WTC11 (cell line): ENCODE measurements around the gene RARA. TPM values are rescaled to one million over a fixed set of nuclear protein-coding genes. Genes with fewer than 3 reads are reported as not detected.

ENCODE experiments used
- ATAC-seq: fragments of 200-7000 bp; cut with Tn5 transposase; 2 replicates; pipeline ENCODE4 v1.10.0; 2021; ENCODE audit warnings: mild to moderate bottlenecking, moderate library complexity
- CTCF ChIA-PET: fragments of 300-600 bp; sonication (Branson Sonifier 250); formaldehyde crosslinking; loops from one replicate; lab custom pipeline; 2021; ENCODE audit warnings: antibody characterized with exemption; lab: Charles Lee
- POLR2A ChIA-PET: fragments of 350-600 bp; sonication (Branson Sonifier 250); formaldehyde crosslinking; loops from one replicate; lab custom pipeline; 2021; ENCODE audit warnings: antibody characterized with exemption; lab: Charles Lee
- DNase-seq: peaks from one replicate; pipeline ENCODE4 v3.0.0; 2021; ENCODE audit warnings: low spot score
- H3K27ac Mint-ChIP-seq: 2 replicates; pipeline ENCODE4 v1.8.0; 2021; ENCODE audit warnings: mixed read lengths
- H3K27me3 Mint-ChIP-seq: 2 replicates; pipeline ENCODE4 v1.8.0; 2021; ENCODE audit warnings: low read depth, mild to moderate bottlenecking, moderate library complexity, mixed read lengths
- H3K36me3 Mint-ChIP-seq: 2 replicates; pipeline ENCODE4 v1.8.0; 2021; ENCODE audit warnings: mixed read lengths
- H3K4me1 Mint-ChIP-seq: 2 replicates; pipeline ENCODE4 v1.8.0; 2022; ENCODE audit warnings: mixed read lengths
- H3K4me3 Mint-ChIP-seq: 2 replicates; pipeline ENCODE4 v1.8.0; 2021; ENCODE audit warnings: mild to moderate bottlenecking, moderate library complexity, mixed read lengths
- H3K9me3 Mint-ChIP-seq: 2 replicates; pipeline ENCODE4 v1.8.0; 2021; ENCODE audit warnings: mixed read lengths
- FOXJ3 ChIP-seq: sonication (generic); formaldehyde crosslinking; IDR thresholded peaks from 2 replicates; pipeline ENCODE4 v1.9.0; 2021; ENCODE audit warnings: missing genetic modification reagents, mild to moderate bottlenecking, borderline replicate concordance
- JAZF1 ChIP-seq: fragments of 250-450 bp; sonication (Bioruptor Pico); IDR thresholded peaks from 2 replicates; pipeline ENCODE4 v1.9.0; 2021; ENCODE audit warnings: moderate library complexity, mild to moderate bottlenecking, inconsistent platforms
- KAT7 ChIP-seq: sonication (generic); formaldehyde crosslinking; IDR thresholded peaks from 2 replicates; pipeline ENCODE4 v1.8.1; 2023; ENCODE audit warnings: missing genetic modification reagents, mild to moderate bottlenecking, borderline replicate concordance
- NFATC4 ChIP-seq: fragments of 250-450 bp; sonication (Bioruptor Pico); IDR thresholded peaks from 2 replicates; pipeline ENCODE4 v1.9.0; 2021; ENCODE audit warnings: mild to moderate bottlenecking
- NR1H2 ChIP-seq: sonication (generic); formaldehyde crosslinking; IDR thresholded peaks from 2 replicates; pipeline ENCODE4 v1.9.0; 2021; ENCODE audit warnings: mild to moderate bottlenecking, moderate library complexity, missing genetic modification reagents
- NR2C2 ChIP-seq: sonication (generic); formaldehyde crosslinking; IDR thresholded peaks from 2 replicates; pipeline ENCODE4 v1.8.0; 2022; ENCODE audit warnings: mild to moderate bottlenecking, missing genetic modification reagents
- NR3C1 ChIP-seq: sonication (generic); formaldehyde crosslinking; conservative IDR thresholded peaks from 2 replicates; pipeline ENCODE4 v1.8.1; 2023; ENCODE audit warnings: low read depth, mild to moderate bottlenecking, missing genetic modification reagents
- RELA ChIP-seq: sonication (generic); formaldehyde crosslinking; IDR thresholded peaks from 2 replicates; pipeline ENCODE4 v1.8.1; 2022; ENCODE audit warnings: missing genetic modification reagents, mild to moderate bottlenecking, borderline replicate concordance
- SMAD4 ChIP-seq: sonication (generic); formaldehyde crosslinking; IDR thresholded peaks from 2 replicates; pipeline ENCODE4 v1.8.0; 2022; ENCODE audit warnings: mild to moderate bottlenecking, missing genetic modification reagents
- ZNF317 ChIP-seq: sonication (generic); formaldehyde crosslinking; IDR thresholded peaks from 2 replicates; pipeline ENCODE4 v1.8.1; 2023; ENCODE audit warnings: low read depth, mild to moderate bottlenecking, moderate library complexity, missing genetic modification reagents, borderline replicate concordance
- total RNA-seq: library from RNA; stranded (reverse); gene quantifications from 3 replicates; pipeline ENCODE4 v1.2.3, GENCODE V29; 2021
- TF ChIP-seq, protein P1 (sequence below): fragments of 250-450 bp; sonication (Bioruptor Pico); IDR thresholded peaks from 2 replicates; pipeline ENCODE4 v1.9.0; 2021; ENCODE audit warnings: mild to moderate bottlenecking, borderline replicate concordance
- TF ChIP-seq, protein P2 (sequence below): sonication (generic); formaldehyde crosslinking; IDR thresholded peaks from 2 replicates; pipeline ENCODE4 v1.8.1; 2023; ENCODE audit warnings: mild to moderate bottlenecking, missing genetic modification reagents
- TF ChIP-seq, protein P3 (sequence below): sonication (generic); formaldehyde crosslinking; IDR thresholded peaks from 2 replicates; pipeline ENCODE4 v1.8.0; 2023; ENCODE audit warnings: mild to moderate bottlenecking, missing genetic modification reagents
- TF ChIP-seq, protein P4 (sequence below): sonication (generic); formaldehyde crosslinking; IDR thresholded peaks from 2 replicates; pipeline ENCODE4 v1.8.0; 2023; ENCODE audit warnings: missing genetic modification reagents, mild to moderate bottlenecking, borderline replicate concordance
- TF ChIP-seq, protein P5 (sequence below): sonication (generic); formaldehyde crosslinking; IDR thresholded peaks from 2 replicates; pipeline ENCODE4 v1.8.1; 2022; ENCODE audit warnings: missing genetic modification reagents, borderline replicate concordance
- TF ChIP-seq, protein P6 (sequence below): sonication (generic); formaldehyde crosslinking; IDR thresholded peaks from 2 replicates; pipeline ENCODE4 v1.8.0; 2022; ENCODE audit warnings: mild to moderate bottlenecking, missing genetic modification reagents

Gene RARA
- total RNA-seq, 1 experiment from 2014 or later = 20.7 TPM

DNA sequence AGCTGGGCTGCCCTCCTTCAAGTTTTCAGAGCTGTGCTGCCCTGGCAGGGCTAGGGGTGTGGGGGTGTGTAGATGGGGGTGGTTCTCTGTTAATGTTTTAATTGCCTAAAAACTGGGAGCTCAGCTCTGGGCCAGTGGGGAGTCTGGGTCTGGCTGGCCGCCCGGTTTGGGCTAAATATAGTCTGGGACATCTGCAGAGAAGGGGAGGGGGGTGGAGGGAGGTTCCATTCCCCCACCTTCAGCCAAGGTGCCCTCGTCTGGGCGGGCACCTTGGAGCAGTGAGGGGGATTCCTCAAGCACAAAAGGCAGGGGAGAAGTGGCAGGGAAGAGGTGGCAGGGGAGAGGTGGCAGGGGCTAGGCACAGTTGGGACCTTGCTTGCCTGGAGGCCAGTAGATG, 13.0 kb downstream of the RARA start:
- Mint-ChIP-seq H3K9me3 (no peaks in the 10 kb centered on the region), H3K27me3 (peaks cover 12% of the 10 kb centered on the region), H3K4me3 (no peak overlapping the region), H3K4me1 (peaks cover 59% of the 10 kb centered on the region), H3K36me3 (no peaks in the 10 kb centered on the region), H3K27ac (no peak overlapping the region)
- ATAC-seq (no peak), DNase-seq (no peak)
- POLR2A ChIA-PET = no interaction called here
- TF ChIP-seq, protein P1, sequence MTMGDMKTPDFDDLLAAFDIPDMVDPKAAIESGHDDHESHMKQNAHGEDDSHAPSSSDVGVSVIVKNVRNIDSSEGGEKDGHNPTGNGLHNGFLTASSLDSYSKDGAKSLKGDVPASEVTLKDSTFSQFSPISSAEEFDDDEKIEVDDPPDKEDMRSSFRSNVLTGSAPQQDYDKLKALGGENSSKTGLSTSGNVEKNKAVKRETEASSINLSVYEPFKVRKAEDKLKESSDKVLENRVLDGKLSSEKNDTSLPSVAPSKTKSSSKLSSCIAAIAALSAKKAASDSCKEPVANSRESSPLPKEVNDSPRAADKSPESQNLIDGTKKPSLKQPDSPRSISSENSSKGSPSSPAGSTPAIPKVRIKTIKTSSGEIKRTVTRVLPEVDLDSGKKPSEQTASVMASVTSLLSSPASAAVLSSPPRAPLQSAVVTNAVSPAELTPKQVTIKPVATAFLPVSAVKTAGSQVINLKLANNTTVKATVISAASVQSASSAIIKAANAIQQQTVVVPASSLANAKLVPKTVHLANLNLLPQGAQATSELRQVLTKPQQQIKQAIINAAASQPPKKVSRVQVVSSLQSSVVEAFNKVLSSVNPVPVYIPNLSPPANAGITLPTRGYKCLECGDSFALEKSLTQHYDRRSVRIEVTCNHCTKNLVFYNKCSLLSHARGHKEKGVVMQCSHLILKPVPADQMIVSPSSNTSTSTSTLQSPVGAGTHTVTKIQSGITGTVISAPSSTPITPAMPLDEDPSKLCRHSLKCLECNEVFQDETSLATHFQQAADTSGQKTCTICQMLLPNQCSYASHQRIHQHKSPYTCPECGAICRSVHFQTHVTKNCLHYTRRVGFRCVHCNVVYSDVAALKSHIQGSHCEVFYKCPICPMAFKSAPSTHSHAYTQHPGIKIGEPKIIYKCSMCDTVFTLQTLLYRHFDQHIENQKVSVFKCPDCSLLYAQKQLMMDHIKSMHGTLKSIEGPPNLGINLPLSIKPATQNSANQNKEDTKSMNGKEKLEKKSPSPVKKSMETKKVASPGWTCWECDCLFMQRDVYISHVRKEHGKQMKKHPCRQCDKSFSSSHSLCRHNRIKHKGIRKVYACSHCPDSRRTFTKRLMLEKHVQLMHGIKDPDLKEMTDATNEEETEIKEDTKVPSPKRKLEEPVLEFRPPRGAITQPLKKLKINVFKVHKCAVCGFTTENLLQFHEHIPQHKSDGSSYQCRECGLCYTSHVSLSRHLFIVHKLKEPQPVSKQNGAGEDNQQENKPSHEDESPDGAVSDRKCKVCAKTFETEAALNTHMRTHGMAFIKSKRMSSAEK = no peak
- TF ChIP-seq KAT7 (CRISPR knock-in tag) (no peak), NR2C2 (CRISPR knock-in tag) (no peak), NR1H2 (CRISPR knock-in tag) (no peak), ZNF317 (CRISPR knock-in tag) (no peak), NFATC4 (CRISPR knock-in tag) (no peak), FOXJ3 (no peak), RELA (CRISPR knock-in tag) (no peak), JAZF1 (CRISPR knock-in tag) (no peak), SMAD4 (CRISPR knock-in tag) (no peak), NR3C1 (CRISPR knock-in tag) (no peak)
- TF ChIP-seq, protein P2, sequence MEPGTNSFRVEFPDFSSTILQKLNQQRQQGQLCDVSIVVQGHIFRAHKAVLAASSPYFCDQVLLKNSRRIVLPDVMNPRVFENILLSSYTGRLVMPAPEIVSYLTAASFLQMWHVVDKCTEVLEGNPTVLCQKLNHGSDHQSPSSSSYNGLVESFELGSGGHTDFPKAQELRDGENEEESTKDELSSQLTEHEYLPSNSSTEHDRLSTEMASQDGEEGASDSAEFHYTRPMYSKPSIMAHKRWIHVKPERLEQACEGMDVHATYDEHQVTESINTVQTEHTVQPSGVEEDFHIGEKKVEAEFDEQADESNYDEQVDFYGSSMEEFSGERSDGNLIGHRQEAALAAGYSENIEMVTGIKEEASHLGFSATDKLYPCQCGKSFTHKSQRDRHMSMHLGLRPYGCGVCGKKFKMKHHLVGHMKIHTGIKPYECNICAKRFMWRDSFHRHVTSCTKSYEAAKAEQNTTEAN (CRISPR knock-in tag) = no peak
- TF ChIP-seq, protein P3, sequence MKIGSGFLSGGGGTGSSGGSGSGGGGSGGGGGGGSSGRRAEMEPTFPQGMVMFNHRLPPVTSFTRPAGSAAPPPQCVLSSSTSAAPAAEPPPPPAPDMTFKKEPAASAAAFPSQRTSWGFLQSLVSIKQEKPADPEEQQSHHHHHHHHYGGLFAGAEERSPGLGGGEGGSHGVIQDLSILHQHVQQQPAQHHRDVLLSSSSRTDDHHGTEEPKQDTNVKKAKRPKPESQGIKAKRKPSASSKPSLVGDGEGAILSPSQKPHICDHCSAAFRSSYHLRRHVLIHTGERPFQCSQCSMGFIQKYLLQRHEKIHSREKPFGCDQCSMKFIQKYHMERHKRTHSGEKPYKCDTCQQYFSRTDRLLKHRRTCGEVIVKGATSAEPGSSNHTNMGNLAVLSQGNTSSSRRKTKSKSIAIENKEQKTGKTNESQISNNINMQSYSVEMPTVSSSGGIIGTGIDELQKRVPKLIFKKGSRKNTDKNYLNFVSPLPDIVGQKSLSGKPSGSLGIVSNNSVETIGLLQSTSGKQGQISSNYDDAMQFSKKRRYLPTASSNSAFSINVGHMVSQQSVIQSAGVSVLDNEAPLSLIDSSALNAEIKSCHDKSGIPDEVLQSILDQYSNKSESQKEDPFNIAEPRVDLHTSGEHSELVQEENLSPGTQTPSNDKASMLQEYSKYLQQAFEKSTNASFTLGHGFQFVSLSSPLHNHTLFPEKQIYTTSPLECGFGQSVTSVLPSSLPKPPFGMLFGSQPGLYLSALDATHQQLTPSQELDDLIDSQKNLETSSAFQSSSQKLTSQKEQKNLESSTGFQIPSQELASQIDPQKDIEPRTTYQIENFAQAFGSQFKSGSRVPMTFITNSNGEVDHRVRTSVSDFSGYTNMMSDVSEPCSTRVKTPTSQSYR (CRISPR knock-in tag) = no peak
- TF ChIP-seq, protein P4, sequence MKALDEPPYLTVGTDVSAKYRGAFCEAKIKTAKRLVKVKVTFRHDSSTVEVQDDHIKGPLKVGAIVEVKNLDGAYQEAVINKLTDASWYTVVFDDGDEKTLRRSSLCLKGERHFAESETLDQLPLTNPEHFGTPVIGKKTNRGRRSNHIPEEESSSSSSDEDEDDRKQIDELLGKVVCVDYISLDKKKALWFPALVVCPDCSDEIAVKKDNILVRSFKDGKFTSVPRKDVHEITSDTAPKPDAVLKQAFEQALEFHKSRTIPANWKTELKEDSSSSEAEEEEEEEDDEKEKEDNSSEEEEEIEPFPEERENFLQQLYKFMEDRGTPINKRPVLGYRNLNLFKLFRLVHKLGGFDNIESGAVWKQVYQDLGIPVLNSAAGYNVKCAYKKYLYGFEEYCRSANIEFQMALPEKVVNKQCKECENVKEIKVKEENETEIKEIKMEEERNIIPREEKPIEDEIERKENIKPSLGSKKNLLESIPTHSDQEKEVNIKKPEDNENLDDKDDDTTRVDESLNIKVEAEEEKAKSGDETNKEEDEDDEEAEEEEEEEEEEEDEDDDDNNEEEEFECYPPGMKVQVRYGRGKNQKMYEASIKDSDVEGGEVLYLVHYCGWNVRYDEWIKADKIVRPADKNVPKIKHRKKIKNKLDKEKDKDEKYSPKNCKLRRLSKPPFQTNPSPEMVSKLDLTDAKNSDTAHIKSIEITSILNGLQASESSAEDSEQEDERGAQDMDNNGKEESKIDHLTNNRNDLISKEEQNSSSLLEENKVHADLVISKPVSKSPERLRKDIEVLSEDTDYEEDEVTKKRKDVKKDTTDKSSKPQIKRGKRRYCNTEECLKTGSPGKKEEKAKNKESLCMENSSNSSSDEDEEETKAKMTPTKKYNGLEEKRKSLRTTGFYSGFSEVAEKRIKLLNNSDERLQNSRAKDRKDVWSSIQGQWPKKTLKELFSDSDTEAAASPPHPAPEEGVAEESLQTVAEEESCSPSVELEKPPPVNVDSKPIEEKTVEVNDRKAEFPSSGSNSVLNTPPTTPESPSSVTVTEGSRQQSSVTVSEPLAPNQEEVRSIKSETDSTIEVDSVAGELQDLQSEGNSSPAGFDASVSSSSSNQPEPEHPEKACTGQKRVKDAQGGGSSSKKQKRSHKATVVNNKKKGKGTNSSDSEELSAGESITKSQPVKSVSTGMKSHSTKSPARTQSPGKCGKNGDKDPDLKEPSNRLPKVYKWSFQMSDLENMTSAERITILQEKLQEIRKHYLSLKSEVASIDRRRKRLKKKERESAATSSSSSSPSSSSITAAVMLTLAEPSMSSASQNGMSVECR = no peak
- TF ChIP-seq, protein P5, sequence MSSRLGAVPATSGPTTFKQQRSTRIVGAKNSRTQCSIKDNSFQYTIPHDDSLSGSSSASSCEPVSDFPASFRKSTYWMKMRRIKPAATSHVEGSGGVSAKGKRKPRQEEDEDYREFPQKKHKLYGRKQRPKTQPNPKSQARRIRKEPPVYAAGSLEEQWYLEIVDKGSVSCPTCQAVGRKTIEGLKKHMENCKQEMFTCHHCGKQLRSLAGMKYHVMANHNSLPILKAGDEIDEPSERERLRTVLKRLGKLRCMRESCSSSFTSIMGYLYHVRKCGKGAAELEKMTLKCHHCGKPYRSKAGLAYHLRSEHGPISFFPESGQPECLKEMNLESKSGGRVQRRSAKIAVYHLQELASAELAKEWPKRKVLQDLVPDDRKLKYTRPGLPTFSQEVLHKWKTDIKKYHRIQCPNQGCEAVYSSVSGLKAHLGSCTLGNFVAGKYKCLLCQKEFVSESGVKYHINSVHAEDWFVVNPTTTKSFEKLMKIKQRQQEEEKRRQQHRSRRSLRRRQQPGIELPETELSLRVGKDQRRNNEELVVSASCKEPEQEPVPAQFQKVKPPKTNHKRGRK (CRISPR knock-in tag) = no peak
- TF ChIP-seq, protein P6, sequence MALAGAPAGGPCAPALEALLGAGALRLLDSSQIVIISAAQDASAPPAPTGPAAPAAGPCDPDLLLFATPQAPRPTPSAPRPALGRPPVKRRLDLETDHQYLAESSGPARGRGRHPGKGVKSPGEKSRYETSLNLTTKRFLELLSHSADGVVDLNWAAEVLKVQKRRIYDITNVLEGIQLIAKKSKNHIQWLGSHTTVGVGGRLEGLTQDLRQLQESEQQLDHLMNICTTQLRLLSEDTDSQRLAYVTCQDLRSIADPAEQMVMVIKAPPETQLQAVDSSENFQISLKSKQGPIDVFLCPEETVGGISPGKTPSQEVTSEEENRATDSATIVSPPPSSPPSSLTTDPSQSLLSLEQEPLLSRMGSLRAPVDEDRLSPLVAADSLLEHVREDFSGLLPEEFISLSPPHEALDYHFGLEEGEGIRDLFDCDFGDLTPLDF (CRISPR knock-in tag) = no peak
- CTCF ChIA-PET = interaction anchor here (3.4 kb wide), 1 partner anchor 32 kb away, joined by 15 read pairs; no protein-coding TSS in a partner anchor
